Non-pigmented ciliary epithelial cell (primary cell): ENCODE results near the gene GIGYF1.
"Not testable (repeated sequence)": the region's sequence is repeated elsewhere in the genome, so short reads cannot be mapped to it uniquely, and the experiment has no call there.

Experiments used
- DNase-seq: peaks from one replicate; pipeline ENCODE4 v3.0.0-alpha.2; 2010; ENCODE audit warnings: low read depth

Gene GIGYF1

GRCh38 chr7:100671353-100672327 lies 22.4 kb downstream of the GIGYF1 start:
- no peak for DNase-seq

- no peak for DNase-seq
Measured at GRCh38 chr7:100670074-100670473, 24.0 kb downstream of the GIGYF1 start.

GRCh38 chr7:100669106-100669505 lies 24.9 kb downstream of the GIGYF1 start:
- DNase-seq: not testable (repeated sequence)

GRCh38 chr7:100668069-100668449 lies 26.0 kb downstream of the GIGYF1 start:
- no peak for DNase-seq

- no peak for DNase-seq
Measured at GRCh38 chr7:100667331-100668068, 26.6 kb downstream of the GIGYF1 start.

- DNase-seq: no peak
Measured at GRCh38 chr7:100665168-100665726, 28.8 kb downstream of the GIGYF1 start.

- not testable (repeated sequence) for DNase-seq
Measured at GRCh38 chr7:100662194-100662776, 31.8 kb downstream of the GIGYF1 start.

- DNase-seq: no peak
Measured at GRCh38 chr7:100655908-100656674, 38.0 kb downstream of the GIGYF1 start, which contains the start of gene ACTL6B. Gene ACTL6B (minus strand): TSS chr7:100656448. CDS start chr7:100656354, 94 bp downstream.

GRCh38 chr7:100654908-100655831 lies 38.9 kb downstream of the GIGYF1 start:
- DNase-seq: no peak

- no peak for DNase-seq
Measured at GRCh38 chr7:100649826-100650565, 44.1 kb downstream of the GIGYF1 start.

GRCh38 chr7:100642534-100642907 lies 51.5 kb downstream of the GIGYF1 start:
- DNase-seq: no peak

- DNase-seq: no peak
Measured at GRCh38 chr7:100641860-100642533, 52.1 kb downstream of the GIGYF1 start.

GRCh38 chr7:100641463-100641859 lies 52.6 kb downstream of the GIGYF1 start, which contains the start of gene TFR2:
Gene TFR2 (minus strand): TSS chr7:100641552. CDS start chr7:100641509, 43 bp downstream.
- no peak for DNase-seq

- no peak for DNase-seq
Measured at GRCh38 chr7:100640517-100641440, 53.3 kb downstream of the GIGYF1 start.

- no peak for DNase-seq
Measured at GRCh38 chr7:100639995-100640516, 54.0 kb downstream of the GIGYF1 start.

GRCh38 chr7:100632951-100633717 lies 60.9 kb downstream of the GIGYF1 start:
- DNase-seq: no peak

- no peak for DNase-seq
Measured at GRCh38 chr7:100630066-100630465, 64.0 kb downstream of the GIGYF1 start.
